SW480 (cell line): Measurements from ENCODE around the gene ITGA2.

Experiments
- DNase-seq: peaks from one replicate; pipeline ENCODE4 v3.0.0-alpha.2; 2016; ENCODE audit warnings: low spot score

The ITGA2 gene

GRCh38 chr5:52988335-52989024, 672 bp upstream of the ITGA2 start:
- peak; percentile 26 for DNase-seq

GRCh38 chr5:52989781-52990527, 802 bp downstream of the ITGA2 start:
- peak; percentile 52 for DNase-seq

- no peak for DNase-seq
These were observed 1.4 kb downstream of the ITGA2 start for GRCh38 chr5:52990528-52990925.

- no peak for DNase-seq
These were observed 4.2 kb downstream of the ITGA2 start for GRCh38 chr5:52993367-52993766.

GRCh38 chr5:52994266-52994665, 5.1 kb downstream of the ITGA2 start:
- no peak for DNase-seq

- no peak for DNase-seq
These were observed 5.9 kb downstream of the ITGA2 start for GRCh38 chr5:52995095-52995494.

GRCh38 chr5:52995914-52996313, 6.8 kb downstream of the ITGA2 start:
- DNase-seq: no peak

- DNase-seq: no peak
These were observed 7.8 kb downstream of the ITGA2 start for GRCh38 chr5:52996979-52997378.

- no peak for DNase-seq
These were observed 8.3 kb downstream of the ITGA2 start for GRCh38 chr5:52997424-52997823.

GRCh38 chr5:52998552-52999313, 9.6 kb downstream of the ITGA2 start:
- DNase-seq: no peak

- no peak for DNase-seq
These were observed 10.3 kb downstream of the ITGA2 start for GRCh38 chr5:52999344-52999949.

GRCh38 chr5:53001541-53001940, 12.4 kb downstream of the ITGA2 start:
- DNase-seq: no peak

- no peak for DNase-seq
These were observed 13.3 kb downstream of the ITGA2 start for GRCh38 chr5:53002491-53002890.

- no peak for DNase-seq
These were observed 14.0 kb downstream of the ITGA2 start for GRCh38 chr5:53003144-53003543.

GRCh38 chr5:53006911-53007890, 18.0 kb downstream of the ITGA2 start:
- DNase-seq: no peak

- DNase-seq: no peak
These were observed 19.6 kb downstream of the ITGA2 start for GRCh38 chr5:53008751-53009150.

GRCh38 chr5:53009816-53010215, 20.7 kb downstream of the ITGA2 start:
- DNase-seq: no peak

GRCh38 chr5:53010814-53011213, 21.7 kb downstream of the ITGA2 start:
- DNase-seq: no peak

GRCh38 chr5:53011233-53011632, 22.1 kb downstream of the ITGA2 start:
- DNase-seq: peak; percentile 13

- no peak for DNase-seq
These were observed 24.7 kb downstream of the ITGA2 start for GRCh38 chr5:53013857-53014256.

GRCh38 chr5:53017383-53017782, 28.2 kb downstream of the ITGA2 start:
- DNase-seq: no peak
